Measurements from ENCODE around the gene GPR89A.
"Not testable (repeated sequence)": the region's sequence is repeated elsewhere in the genome, so short reads cannot be mapped to it uniquely, and the experiment has no call there.

GPR89A gene

GRCh38 chr1:145643990-145644389 is 36.2 kb downstream of the GPR89A start:
- DNase-seq; H3K4me2 ChIP-seq (ENCODE audit: insufficient read depth, low read length); H3K4me3 ChIP-seq (ENCODE audit: low read depth in 1 of 2, low read length in 2 of 2); H2AFZ ChIP-seq (ENCODE audit: low read depth, low read length); H4K20me1 ChIP-seq (ENCODE audit: insufficient read depth, low read length); H3K9me3 ChIP-seq (ENCODE audit: insufficient read depth, low read length, severe bottlenecking); H3K4me1 ChIP-seq (ENCODE audit: insufficient read depth, low read length); H3K27ac ChIP-seq (ENCODE audit: low read length); H3K9ac ChIP-seq (ENCODE audit: low read depth, low read length); ATAC-seq (ENCODE audit: insufficient read depth, low read depth); H3K27me3 ChIP-seq (ENCODE audit: insufficient read depth, low read length, poor library complexity); H3K36me3 ChIP-seq (ENCODE audit: insufficient read depth, low read length); H3K79me2 ChIP-seq (ENCODE audit: insufficient read depth, low read length): not testable (repeated sequence)

DNA sequence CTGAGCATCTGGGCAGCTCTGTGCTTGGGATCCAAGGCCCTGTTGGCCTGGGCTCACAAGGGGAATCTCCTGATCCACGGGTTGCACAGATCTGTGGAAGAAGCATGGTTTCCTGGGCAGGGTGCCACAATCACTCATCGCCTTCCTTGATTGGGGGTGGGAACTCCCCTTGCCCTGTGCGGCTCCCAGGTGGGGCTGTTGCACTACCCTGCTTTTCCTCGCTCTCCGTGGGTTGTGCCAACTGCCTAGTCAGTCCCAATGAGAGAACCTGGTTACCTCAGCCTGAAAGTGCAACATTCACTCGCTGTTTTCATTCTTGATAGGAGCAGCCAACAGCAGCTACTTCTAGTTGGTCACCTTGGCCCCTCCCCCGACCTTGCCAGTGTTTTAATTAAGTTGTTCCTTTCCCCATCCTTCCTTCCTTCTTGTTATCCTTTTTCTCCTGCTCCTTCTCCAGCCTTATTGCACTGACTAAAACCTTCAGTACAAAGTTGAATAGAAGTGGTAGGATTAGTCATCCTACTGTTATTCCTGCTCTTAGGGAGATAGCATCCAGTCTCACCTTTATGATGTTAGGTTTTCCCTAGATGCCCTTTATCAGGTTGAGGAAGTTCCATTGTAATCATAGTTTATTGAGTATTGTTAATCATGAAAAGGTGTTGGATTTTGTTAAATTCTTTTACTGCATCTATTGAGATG is 48.6 kb downstream of the GPR89A start:
- DNase-seq; H3K4me1 ChIP-seq (ENCODE audit: insufficient read depth, low read length); H3K79me2 ChIP-seq (ENCODE audit: insufficient read depth, low read length); H4K20me1 ChIP-seq (ENCODE audit: insufficient read depth, low read length); ATAC-seq (ENCODE audit: insufficient read depth, low read depth); H3K4me3 ChIP-seq (ENCODE audit: low read depth in 1 of 2, low read length in 2 of 2); H3K9me3 ChIP-seq (ENCODE audit: insufficient read depth, low read length, severe bottlenecking); H3K36me3 ChIP-seq (ENCODE audit: insufficient read depth, low read length); H3K27ac ChIP-seq (ENCODE audit: low read length); H2AFZ ChIP-seq (ENCODE audit: low read depth, low read length); H3K27me3 ChIP-seq (ENCODE audit: insufficient read depth, low read length, poor library complexity); H3K4me2 ChIP-seq (ENCODE audit: insufficient read depth, low read length); H3K9ac ChIP-seq (ENCODE audit: low read depth, low read length): not testable (repeated sequence)

DNA sequence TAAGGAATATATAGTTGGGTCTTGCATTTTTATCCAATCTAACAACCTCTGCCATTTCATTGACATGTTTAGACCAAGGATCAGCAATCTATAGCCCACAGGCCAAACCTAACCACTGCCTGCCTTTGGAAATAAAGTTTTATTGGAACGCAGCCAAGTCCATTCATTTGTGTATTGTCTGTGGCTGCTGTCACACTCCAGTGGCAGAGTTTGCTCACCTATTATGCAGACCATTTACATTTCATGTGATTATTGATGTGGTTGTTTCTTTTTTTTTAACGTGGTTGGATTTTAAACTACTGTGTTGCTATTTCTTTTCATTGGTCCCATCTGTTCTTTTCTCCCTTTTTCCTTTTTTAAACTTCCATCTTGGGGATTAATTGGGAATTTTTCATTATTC is 54.7 kb downstream of the GPR89A start:
- H3K4me3 ChIP-seq (ENCODE audit: low read depth in 1 of 2, low read length in 2 of 2); H3K27me3 ChIP-seq (ENCODE audit: insufficient read depth, low read length, poor library complexity); H2AFZ ChIP-seq (ENCODE audit: low read depth, low read length); H3K27ac ChIP-seq (ENCODE audit: low read length); DNase-seq; H3K4me1 ChIP-seq (ENCODE audit: insufficient read depth, low read length); H3K9me3 ChIP-seq (ENCODE audit: insufficient read depth, low read length, severe bottlenecking); H3K4me2 ChIP-seq (ENCODE audit: insufficient read depth, low read length); H3K9ac ChIP-seq (ENCODE audit: low read depth, low read length); H4K20me1 ChIP-seq (ENCODE audit: insufficient read depth, low read length); H3K36me3 ChIP-seq (ENCODE audit: insufficient read depth, low read length); H3K79me2 ChIP-seq (ENCODE audit: insufficient read depth, low read length): not testable (repeated sequence)
- 0 out of 3 replicates have a peak, but pooled peaks have one; percentile 27 for ATAC-seq (ENCODE audit: insufficient read depth, low read depth)

DNA sequence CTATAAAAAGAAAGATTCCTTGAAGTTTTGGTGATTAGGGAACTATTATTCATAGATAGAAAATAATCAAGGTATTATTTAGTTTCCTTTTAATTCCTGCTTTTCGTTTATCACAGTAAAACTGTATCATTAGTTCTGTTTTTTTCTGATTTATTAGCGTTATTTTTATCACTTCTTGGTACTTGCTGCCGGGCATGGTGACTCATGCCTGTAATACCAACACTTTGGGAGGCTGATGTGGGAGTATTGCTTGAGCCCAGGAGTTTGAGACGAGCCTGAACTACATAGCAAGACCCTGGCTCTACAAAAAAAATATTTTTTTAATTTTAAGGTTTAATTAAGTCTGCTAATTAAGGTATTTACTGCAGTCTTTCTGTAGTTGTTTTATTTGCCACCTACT is 57.2 kb downstream of the GPR89A start:
- ATAC-seq (ENCODE audit: insufficient read depth, low read depth); DNase-seq; H3K9ac ChIP-seq (ENCODE audit: low read depth, low read length); H3K36me3 ChIP-seq (ENCODE audit: insufficient read depth, low read length); H3K27me3 ChIP-seq (ENCODE audit: insufficient read depth, low read length, poor library complexity); H4K20me1 ChIP-seq (ENCODE audit: insufficient read depth, low read length); H3K27ac ChIP-seq (ENCODE audit: low read length); H3K79me2 ChIP-seq (ENCODE audit: insufficient read depth, low read length); H3K4me2 ChIP-seq (ENCODE audit: insufficient read depth, low read length); H2AFZ ChIP-seq (ENCODE audit: low read depth, low read length); H3K4me3 ChIP-seq (ENCODE audit: low read depth in 1 of 2, low read length in 2 of 2); H3K9me3 ChIP-seq (ENCODE audit: insufficient read depth, low read length, severe bottlenecking); H3K4me1 ChIP-seq (ENCODE audit: insufficient read depth, low read length): not testable (repeated sequence)

DNA sequence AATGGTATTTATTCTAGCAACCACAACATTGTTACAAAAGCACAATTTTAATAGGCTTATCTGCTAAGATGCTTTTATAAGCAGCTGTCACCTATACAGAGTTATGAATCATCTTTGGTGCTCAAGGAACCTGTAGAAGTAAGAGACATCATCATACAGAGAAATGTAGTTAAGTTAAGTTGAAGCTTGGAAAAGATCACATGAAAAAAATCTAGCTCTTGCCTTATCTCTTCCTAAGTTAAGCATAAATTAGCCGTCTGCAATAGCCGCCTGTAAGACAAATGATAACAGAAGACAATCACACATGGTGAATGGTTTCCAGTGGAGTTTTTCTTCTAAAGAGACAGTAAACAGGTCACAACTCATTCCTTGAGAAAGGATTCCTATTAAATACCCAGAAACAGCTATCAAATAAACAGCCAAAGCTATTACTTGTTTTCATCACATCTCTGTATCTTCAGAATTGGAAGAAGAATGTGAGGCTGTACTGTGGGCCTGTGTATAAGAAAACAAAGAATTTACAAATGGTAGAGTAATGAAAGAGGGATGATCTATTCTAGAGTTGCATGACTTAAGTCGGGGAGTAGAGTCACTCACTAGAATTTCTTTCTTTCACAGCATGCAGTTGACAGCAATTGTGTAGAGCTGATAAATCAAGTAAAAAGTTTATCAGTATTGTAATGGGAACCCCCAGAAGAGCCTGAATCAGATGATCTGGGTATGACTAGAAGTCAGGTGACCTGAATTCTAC is 63.4 kb downstream of the GPR89A start:
- not testable (repeated sequence) for H3K9ac ChIP-seq (ENCODE audit: low read depth, low read length); H3K27me3 ChIP-seq (ENCODE audit: insufficient read depth, low read length, poor library complexity); ATAC-seq (ENCODE audit: insufficient read depth, low read depth); H3K27ac ChIP-seq (ENCODE audit: low read length); H3K4me1 ChIP-seq (ENCODE audit: insufficient read depth, low read length); H3K9me3 ChIP-seq (ENCODE audit: insufficient read depth, low read length, severe bottlenecking); H3K4me2 ChIP-seq (ENCODE audit: insufficient read depth, low read length); H3K4me3 ChIP-seq (ENCODE audit: low read depth in 1 of 2, low read length in 2 of 2); H2AFZ ChIP-seq (ENCODE audit: low read depth, low read length); H3K79me2 ChIP-seq (ENCODE audit: insufficient read depth, low read length); DNase-seq; H3K36me3 ChIP-seq (ENCODE audit: insufficient read depth, low read length); H4K20me1 ChIP-seq (ENCODE audit: insufficient read depth, low read length)

DNA sequence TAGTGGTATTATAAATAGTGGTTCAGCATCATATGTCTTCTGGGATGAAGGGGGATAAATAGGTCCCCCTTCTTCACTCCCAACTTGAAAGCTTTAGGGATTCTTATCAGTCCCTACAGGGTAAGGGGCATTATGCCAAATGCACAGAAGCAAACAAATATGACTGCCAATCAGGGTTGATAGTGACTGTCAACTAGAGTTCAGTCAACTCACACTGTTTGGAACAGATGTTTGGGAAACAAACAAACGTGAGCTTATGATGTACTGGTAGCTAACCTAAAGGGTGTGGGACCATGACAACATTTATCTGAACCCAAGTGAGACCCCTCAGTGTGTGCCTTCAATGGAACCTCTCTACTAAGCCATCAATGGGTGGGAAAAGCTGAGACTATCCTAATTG is 65.4 kb downstream of the GPR89A start:
- not testable (repeated sequence) for H2AFZ ChIP-seq (ENCODE audit: low read depth, low read length); H3K4me2 ChIP-seq (ENCODE audit: insufficient read depth, low read length); ATAC-seq (ENCODE audit: insufficient read depth, low read depth); H3K4me3 ChIP-seq (ENCODE audit: low read depth in 1 of 2, low read length in 2 of 2); H3K36me3 ChIP-seq (ENCODE audit: insufficient read depth, low read length); H3K27ac ChIP-seq (ENCODE audit: low read length); H3K79me2 ChIP-seq (ENCODE audit: insufficient read depth, low read length); H3K4me1 ChIP-seq (ENCODE audit: insufficient read depth, low read length); H4K20me1 ChIP-seq (ENCODE audit: insufficient read depth, low read length); H3K9ac ChIP-seq (ENCODE audit: low read depth, low read length); H3K27me3 ChIP-seq (ENCODE audit: insufficient read depth, low read length, poor library complexity); H3K9me3 ChIP-seq (ENCODE audit: insufficient read depth, low read length, severe bottlenecking); DNase-seq

GRCh38 chr1:145684858-145685257 is 77.1 kb downstream of the GPR89A start:
- H3K27me3 ChIP-seq (ENCODE audit: insufficient read depth, low read length, poor library complexity); H4K20me1 ChIP-seq (ENCODE audit: insufficient read depth, low read length); DNase-seq; H3K79me2 ChIP-seq (ENCODE audit: insufficient read depth, low read length); H3K36me3 ChIP-seq (ENCODE audit: insufficient read depth, low read length); H3K9ac ChIP-seq (ENCODE audit: low read depth, low read length); H3K4me3 ChIP-seq (ENCODE audit: low read depth in 1 of 2, low read length in 2 of 2); H3K4me2 ChIP-seq (ENCODE audit: insufficient read depth, low read length); H3K27ac ChIP-seq (ENCODE audit: low read length); H3K4me1 ChIP-seq (ENCODE audit: insufficient read depth, low read length); H3K9me3 ChIP-seq (ENCODE audit: insufficient read depth, low read length, severe bottlenecking); H2AFZ ChIP-seq (ENCODE audit: low read depth, low read length); ATAC-seq (ENCODE audit: insufficient read depth, low read depth): not testable (repeated sequence)

DNA sequence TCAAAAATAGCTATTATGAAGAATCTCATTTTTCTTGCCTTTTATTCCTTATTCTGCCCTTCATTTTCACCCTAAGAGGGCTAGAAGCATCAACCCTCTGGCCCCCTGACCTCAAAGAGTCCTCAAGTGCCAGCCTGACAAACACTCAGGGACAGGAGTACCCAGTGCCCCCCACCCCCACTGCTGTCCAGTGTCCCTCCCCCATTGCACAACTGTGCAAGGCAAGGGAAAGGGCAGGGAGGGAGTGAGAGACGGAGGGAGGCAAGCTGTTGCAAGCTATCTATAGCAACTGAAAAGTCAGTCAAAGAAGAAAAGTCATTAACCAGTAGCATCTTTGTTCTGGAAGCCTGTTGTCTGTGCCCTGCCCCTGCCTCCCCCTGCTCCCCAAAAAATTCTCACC is 78.3 kb downstream of the GPR89A start:
- H3K4me1 ChIP-seq (ENCODE audit: insufficient read depth, low read length) = peaks cover 17% of the 10 kb centered on the region
- not testable (repeated sequence) for H3K27ac ChIP-seq (ENCODE audit: low read length); H3K9ac ChIP-seq (ENCODE audit: low read depth, low read length); H3K36me3 ChIP-seq (ENCODE audit: insufficient read depth, low read length); H3K9me3 ChIP-seq (ENCODE audit: insufficient read depth, low read length, severe bottlenecking); DNase-seq; ATAC-seq (ENCODE audit: insufficient read depth, low read depth); H3K79me2 ChIP-seq (ENCODE audit: insufficient read depth, low read length); H4K20me1 ChIP-seq (ENCODE audit: insufficient read depth, low read length); H3K4me2 ChIP-seq (ENCODE audit: insufficient read depth, low read length); H3K4me3 ChIP-seq (ENCODE audit: low read depth in 1 of 2, low read length in 2 of 2); H2AFZ ChIP-seq (ENCODE audit: low read depth, low read length); H3K27me3 ChIP-seq (ENCODE audit: insufficient read depth, low read length, poor library complexity)

All from DND-41 (cell line).